OCI-M2 (cell line): ENCODE results near the gene SSC5D.

Experiments
- DNase-seq: peaks from one replicate; lab custom pipeline; 2025; ENCODE audit not compliant: unreplicated experiment; lab: John Stamatoyannopoulos, UW

SSC5D gene

GRCh38 chr19:55454787-55455243 is 33.4 kb upstream of the SSC5D start:
- no peak for DNase-seq

GRCh38 chr19:55455576-55456235 is 32.5 kb upstream of the SSC5D start:
- DNase-seq, result no peak

GRCh38 chr19:55456347-55456746 is 31.9 kb upstream of the SSC5D start:
- DNase-seq, result no peak

GRCh38 chr19:55457683-55458457 is 30.4 kb upstream of the SSC5D start:
- DNase-seq, result no peak

GRCh38 chr19:55459551-55459949 is 28.7 kb upstream of the SSC5D start:
- no peak for DNase-seq

GRCh38 chr19:55459950-55460657 is 28.1 kb upstream of the SSC5D start:
- no peak for DNase-seq

GRCh38 chr19:55460670-55461258 is 27.5 kb upstream of the SSC5D start:
- DNase-seq, result peak; percentile 36

GRCh38 chr19:55461259-55461973 is 26.8 kb upstream of the SSC5D start, which contains the start of gene ISOC2:
Gene ISOC2, minus strand, starts transcription at chr19:55461642. Its CDS starts 5,156 bp downstream, at chr19:55456486.
- peak; percentile 97 for DNase-seq

- DNase-seq, result no peak
These were observed 26.1 kb upstream of the SSC5D start for GRCh38 chr19:55461974-55462626.

- DNase-seq, result no peak
These were observed 25.5 kb upstream of the SSC5D start for GRCh38 chr19:55462722-55463121.

GRCh38 chr19:55463583-55464031 is 24.6 kb upstream of the SSC5D start:
- DNase-seq, result no peak

GRCh38 chr19:55464039-55464661 is 24.1 kb upstream of the SSC5D start:
- no peak for DNase-seq

GRCh38 chr19:55464662-55465054 is 23.6 kb upstream of the SSC5D start, which contains the start of gene C19orf85:
Gene C19orf85, minus strand, starts transcription at chr19:55464751. Its CDS starts 197 bp downstream, at chr19:55464554.
- no peak for DNase-seq

- DNase-seq, result no peak
These were observed 22.6 kb upstream of the SSC5D start for GRCh38 chr19:55465460-55466240.

- no peak for DNase-seq
These were observed 22.0 kb upstream of the SSC5D start for GRCh38 chr19:55466241-55466614.

- peak; percentile 71 for DNase-seq
These were observed 20.8 kb upstream of the SSC5D start for GRCh38 chr19:55467236-55468053.

- no peak for DNase-seq
These were observed 20.2 kb upstream of the SSC5D start for GRCh38 chr19:55468054-55468393.

- no peak for DNase-seq
These were observed 17.0 kb upstream of the SSC5D start for GRCh38 chr19:55471266-55471665.
